Fibroblast of skin of scalp (primary cell): ENCODE results near the gene ELP4.
A peak's percentile ranks its signal among the peaks of the same experiment; 100 is the strongest.

Source experiments
- DNase-seq: peaks from one replicate; pipeline ENCODE4 v3.0.0-alpha.2; 2013

Gene ELP4

GRCh38 chr11:31800398-31801265, 291.1 kb downstream of the ELP4 start:
- no peak for DNase-seq

- no peak for DNase-seq
Measured at GRCh38 chr11:31801298-31801702, 291.7 kb downstream of the ELP4 start.

GRCh38 chr11:31802000-31802551, 292.5 kb downstream of the ELP4 start:
- no peak for DNase-seq

GRCh38 chr11:31802609-31802989, 293.0 kb downstream of the ELP4 start:
- DNase-seq: no peak

- no peak for DNase-seq
Measured at GRCh38 chr11:31802990-31803812, 293.6 kb downstream of the ELP4 start.

GRCh38 chr11:31803813-31804311, 294.3 kb downstream of the ELP4 start:
- DNase-seq: no peak

GRCh38 chr11:31804312-31805036, 294.9 kb downstream of the ELP4 start:
- no peak for DNase-seq

- DNase-seq: no peak
Measured at GRCh38 chr11:31805037-31805628, 295.6 kb downstream of the ELP4 start.

GRCh38 chr11:31805629-31806185, 296.1 kb downstream of the ELP4 start:
- DNase-seq: no peak

GRCh38 chr11:31806186-31806927, 296.8 kb downstream of the ELP4 start:
- no peak for DNase-seq

GRCh38 chr11:31806928-31807798, 297.6 kb downstream of the ELP4 start:
- DNase-seq: no peak

- DNase-seq: no peak
Measured at GRCh38 chr11:31807799-31808667, 298.5 kb downstream of the ELP4 start.

GRCh38 chr11:31808721-31809540, 299.4 kb downstream of the ELP4 start:
- DNase-seq: no peak

- no peak for DNase-seq
Measured at GRCh38 chr11:31809541-31809856, 299.9 kb downstream of the ELP4 start.

GRCh38 chr11:31809857-31810778, 300.6 kb downstream of the ELP4 start:
- DNase-seq: peak; percentile 32

GRCh38 chr11:31810779-31811647, 301.4 kb downstream of the ELP4 start, which contains the start of gene PAX6:
Gene PAX6, minus strand, starts transcription at chr11:31811322. Its CDS starts 4,911 bp downstream, at chr11:31806411.
- peak; percentile 23 for DNase-seq
